Activated T-helper 2 cell treated with anti-CD3 and anti-CD28 coated beads, Interferon-gamma antibody, Interleukin-2, Interleukin-4, amounts not matched to agents 10 μg/mL and 5 μg/mL and 100 μg/mL, durations not matched to agents 14 hours and 24 hours and 36 hours (primary cell): ENCODE data around the gene GABRB3. TPM values are rescaled to one million over a fixed set of nuclear protein-coding genes. Genes with fewer than 3 reads are reported as not detected.

ENCODE experiments used
- DNase-seq: peaks from one replicate; pipeline ENCODE4 v3.0.0; 2021; ENCODE audit warnings: low spot score
- H3K27ac Mint-ChIP-seq: one replicate; pipeline ENCODE4 v1.8.0; 2021; ENCODE audit warnings: mixed read lengths
- H3K27me3 Mint-ChIP-seq: one replicate; pipeline ENCODE4 v1.8.0; 2021; ENCODE audit warnings: low read depth, mixed read lengths
- H3K36me3 Mint-ChIP-seq: one replicate; pipeline ENCODE4 v1.8.0; 2021; ENCODE audit warnings: low read depth, mixed read lengths
- H3K4me1 Mint-ChIP-seq: one replicate; pipeline ENCODE4 v1.8.0; 2021; ENCODE audit warnings: low read depth, mixed read lengths
- H3K4me3 Mint-ChIP-seq: one replicate; pipeline ENCODE4 v1.8.0; 2021; ENCODE audit warnings: low read depth, mild to moderate bottlenecking, moderate library complexity, mixed read lengths
- H3K9me3 Mint-ChIP-seq: one replicate; pipeline ENCODE4 v1.8.0; 2021; ENCODE audit warnings: mixed read lengths
- intact Hi-C: fragments of 100-400 bp; cut with micrococcal nuclease; formaldehyde crosslinking; loops from one replicate; pipeline ENCODE4 v1.15.1; 2023
- total RNA-seq: library from RNA; stranded (reverse); gene quantifications from 2 replicates; pipeline ENCODE4 v1.2.3, GENCODE V29; 2022

Gene GABRB3
- total RNA-seq, 1 donor from 2014 or later: not detected

DNA sequence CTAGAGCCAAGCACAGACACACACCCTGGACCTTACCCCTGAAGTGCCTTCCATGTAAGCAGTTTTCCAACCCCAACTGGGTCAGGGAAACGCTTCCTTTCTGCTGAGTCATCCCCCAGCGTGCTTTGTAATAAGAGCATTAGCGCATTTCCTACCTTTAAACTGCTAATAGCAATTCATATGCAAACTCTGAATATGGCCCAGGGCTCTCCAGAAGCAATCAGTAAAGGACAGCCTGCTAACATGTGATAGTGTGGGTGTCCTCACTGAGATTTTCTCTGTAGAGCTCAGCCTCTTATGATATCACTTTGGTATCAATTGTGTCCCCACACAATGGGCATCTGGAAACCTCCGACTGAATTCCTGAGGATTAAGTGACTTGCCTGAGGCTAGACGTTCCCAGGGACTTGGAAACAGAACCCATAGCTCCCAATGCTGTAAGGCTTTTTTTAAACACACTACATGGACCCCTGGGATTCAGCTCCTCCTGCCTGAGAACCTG, 5.6 kb downstream of the GABRB3 start:
- no peaks in the 10 kb centered on the region for H3K36me3 Mint-ChIP-seq
- intact Hi-C loops: no loop called here
- H3K27me3 Mint-ChIP-seq: peaks cover 6% of the 10 kb centered on the region
- H3K9me3 Mint-ChIP-seq: peaks cover 14% of the 10 kb centered on the region
- no peak overlapping the region for H3K27ac Mint-ChIP-seq
- DNase-seq: no peak
- no peak overlapping the region for H3K4me3 Mint-ChIP-seq
- no peaks in the 10 kb centered on the region for H3K4me1 Mint-ChIP-seq

DNA sequence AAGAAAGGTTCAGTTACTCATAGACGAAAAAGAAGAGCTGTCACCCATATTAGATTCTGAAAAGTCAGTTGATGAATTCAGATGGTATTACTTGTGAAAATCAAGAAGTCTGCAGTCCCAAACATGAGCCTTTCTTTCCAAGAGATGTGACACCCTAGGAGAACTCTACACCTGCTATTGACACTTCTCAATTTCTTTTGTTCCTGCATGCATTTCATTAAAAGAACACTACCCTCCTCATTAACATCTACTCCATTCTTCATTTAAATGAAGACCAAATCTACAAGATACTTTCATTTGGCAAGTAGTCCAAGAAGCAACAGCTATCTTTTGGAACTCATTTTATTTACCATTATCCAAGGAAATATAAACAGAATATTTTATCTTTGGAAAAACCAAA, 6.6 kb downstream of the GABRB3 start:
- H3K27ac Mint-ChIP-seq: no peak overlapping the region
- H3K4me3 Mint-ChIP-seq: no peak overlapping the region
- no peak for DNase-seq
- H3K27me3 Mint-ChIP-seq: no peaks in the 10 kb centered on the region
- intact Hi-C loops: no loop called here
- no peaks in the 10 kb centered on the region for H3K4me1 Mint-ChIP-seq
- H3K36me3 Mint-ChIP-seq: no peaks in the 10 kb centered on the region
- H3K9me3 Mint-ChIP-seq: peaks cover 14% of the 10 kb centered on the region

DNA sequence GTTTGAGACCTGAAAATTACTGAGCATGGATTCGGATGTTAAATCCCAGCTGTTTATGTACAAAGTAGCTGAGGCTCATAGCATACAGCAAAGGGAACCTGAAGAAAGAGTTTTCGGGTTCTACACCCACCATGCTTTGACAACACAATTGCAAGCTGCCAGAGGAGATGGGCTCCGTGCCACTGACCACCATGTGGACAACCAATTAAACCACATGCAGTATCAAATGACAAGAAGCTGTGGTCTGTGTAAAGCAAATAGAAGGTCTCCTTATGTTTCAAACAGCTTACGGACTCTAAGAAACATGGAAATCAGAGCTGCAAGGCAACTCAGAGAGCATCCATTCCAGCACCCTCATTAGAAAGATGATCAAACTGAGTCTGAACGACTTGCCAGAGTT, 12.9 kb downstream of the GABRB3 start:
- intact Hi-C loops: no loop called here
- Mint-ChIP-seq H3K4me1 (no peaks in the 10 kb centered on the region), H3K9me3 (peaks cover 31% of the 10 kb centered on the region), H3K27ac (no peak overlapping the region), H3K36me3 (no peaks in the 10 kb centered on the region), H3K27me3 (no peaks in the 10 kb centered on the region), H3K4me3 (no peak overlapping the region)
- DNase-seq: no peak

DNA sequence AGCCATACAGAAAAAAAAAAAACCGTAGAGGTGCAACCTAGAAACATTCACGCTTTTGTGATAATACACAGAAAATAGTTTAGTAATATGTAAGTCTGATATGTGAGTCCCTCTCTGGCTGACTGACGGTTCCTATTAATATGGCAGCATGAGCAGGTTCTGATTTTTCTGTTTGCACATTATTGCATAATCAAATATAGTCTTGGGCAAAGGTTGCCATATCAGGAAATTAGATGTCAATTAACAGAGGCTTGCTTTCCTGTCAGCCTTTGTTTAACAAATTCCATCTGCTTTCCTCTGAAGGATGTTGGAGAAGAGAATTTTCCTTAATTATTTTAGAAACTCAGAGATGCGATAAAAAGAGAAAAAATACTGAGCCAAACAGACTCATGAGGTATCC, 14.8 kb downstream of the GABRB3 start:
- no peak overlapping the region for H3K4me3 Mint-ChIP-seq
- H3K27me3 Mint-ChIP-seq: no peaks in the 10 kb centered on the region
- no peaks in the 10 kb centered on the region for H3K36me3 Mint-ChIP-seq
- H3K9me3 Mint-ChIP-seq: peaks cover 47% of the 10 kb centered on the region
- no peak for DNase-seq
- intact Hi-C loops: no loop called here
- no peak overlapping the region for H3K27ac Mint-ChIP-seq
- H3K4me1 Mint-ChIP-seq: no peaks in the 10 kb centered on the region

DNA sequence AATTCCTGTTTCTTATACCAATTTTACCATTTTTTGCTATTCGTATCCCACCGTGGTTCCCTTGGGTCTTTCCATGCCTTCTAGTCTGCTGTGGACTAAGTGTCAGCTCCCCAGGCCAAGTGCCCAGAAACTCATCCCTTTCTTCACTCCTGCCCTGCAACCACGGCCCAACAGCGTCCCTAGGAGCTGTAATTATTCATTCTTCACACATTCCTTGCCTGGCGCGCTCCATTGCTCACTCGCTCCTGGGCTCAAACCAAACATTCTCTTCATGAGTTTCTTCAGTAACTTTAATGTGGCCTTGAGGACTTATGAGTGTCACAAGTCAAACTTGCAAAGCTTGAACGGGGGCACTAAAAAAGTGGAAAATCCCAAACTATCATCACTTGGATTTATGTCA, 15.7 kb downstream of the GABRB3 start:
- Mint-ChIP-seq H3K36me3 (no peaks in the 10 kb centered on the region), H3K27ac (no peak overlapping the region), H3K4me1 (no peaks in the 10 kb centered on the region), H3K27me3 (no peaks in the 10 kb centered on the region), H3K9me3 (peaks cover 43% of the 10 kb centered on the region), H3K4me3 (no peak overlapping the region)
- DNase-seq: no peak
- intact Hi-C loops: no loop called here

DNA sequence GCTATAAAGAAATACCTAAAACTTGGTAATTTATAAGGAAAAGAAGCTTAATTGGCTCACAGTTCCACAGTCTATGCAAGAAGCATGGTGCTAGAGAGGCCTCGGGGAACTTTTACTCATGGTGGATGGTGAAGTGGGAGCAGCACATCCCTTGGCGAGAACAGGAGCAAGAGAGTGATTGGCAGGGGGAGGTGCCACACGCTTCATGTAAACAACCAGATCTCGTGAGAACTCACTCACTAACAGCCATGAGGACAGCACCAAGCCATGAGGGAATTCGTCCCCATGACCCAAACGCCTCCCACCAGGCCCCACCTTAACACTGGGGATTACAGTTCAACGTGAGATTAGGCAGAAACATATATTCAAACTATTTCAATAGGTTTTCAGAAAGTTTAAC, 28.0 kb downstream of the GABRB3 start:
- no peak for DNase-seq
- intact Hi-C loops: no loop called here
- no peak overlapping the region for H3K4me3 Mint-ChIP-seq
- no peaks in the 10 kb centered on the region for H3K4me1 Mint-ChIP-seq
- H3K27ac Mint-ChIP-seq: no peak overlapping the region
- H3K9me3 Mint-ChIP-seq: peaks cover 57% of the 10 kb centered on the region
- H3K27me3 Mint-ChIP-seq: no peaks in the 10 kb centered on the region
- no peaks in the 10 kb centered on the region for H3K36me3 Mint-ChIP-seq

DNA sequence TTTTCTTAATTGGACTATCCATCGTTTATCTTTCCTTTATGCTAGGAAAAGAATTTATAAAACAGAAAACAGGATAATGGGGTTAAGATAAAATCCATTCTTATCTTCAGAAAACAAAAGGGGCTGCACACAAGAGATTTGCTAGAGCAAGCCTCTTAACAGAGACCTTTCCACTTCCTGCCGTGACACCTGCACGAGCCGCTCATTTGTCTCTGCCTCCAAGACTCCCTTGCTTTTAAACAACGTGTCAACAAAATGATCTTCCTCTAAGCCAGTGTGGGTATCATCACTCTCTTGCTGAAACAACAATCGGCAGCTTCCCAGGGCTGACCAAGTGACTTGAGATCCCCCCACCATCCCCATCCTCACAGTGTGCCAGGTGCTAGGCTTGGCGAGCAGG, 33.1 kb downstream of the GABRB3 start:
- Mint-ChIP-seq H3K27ac (no peak overlapping the region), H3K27me3 (no peaks in the 10 kb centered on the region), H3K9me3 (peaks cover 68% of the 10 kb centered on the region), H3K4me3 (no peak overlapping the region), H3K4me1 (no peaks in the 10 kb centered on the region), H3K36me3 (no peaks in the 10 kb centered on the region)
- DNase-seq: no peak
- intact Hi-C loops: no loop called here

DNA sequence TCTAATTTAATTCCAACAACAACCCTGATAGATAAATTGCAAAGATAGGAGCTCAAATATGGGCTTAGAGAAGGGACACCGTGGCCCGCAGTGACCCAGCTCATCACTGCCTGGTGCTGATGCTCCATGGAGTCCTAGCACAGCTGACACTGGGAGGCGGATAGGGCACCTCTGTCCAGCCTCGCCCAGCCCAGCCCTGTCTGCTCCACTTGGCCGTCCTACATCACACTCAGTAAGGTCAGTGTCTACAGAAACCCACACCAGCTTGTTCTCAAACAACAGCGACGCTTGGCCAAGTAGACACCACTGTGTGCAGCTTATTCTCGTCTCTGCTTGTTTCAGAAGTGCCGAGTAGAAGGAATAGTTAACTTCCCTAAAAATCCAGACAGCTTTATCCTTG, 33.9 kb downstream of the GABRB3 start:
- Mint-ChIP-seq H3K27me3 (no peaks in the 10 kb centered on the region), H3K4me1 (no peaks in the 10 kb centered on the region), H3K9me3 (peaks cover 68% of the 10 kb centered on the region), H3K36me3 (no peaks in the 10 kb centered on the region), H3K27ac (no peak overlapping the region), H3K4me3 (no peak overlapping the region)
- no peak for DNase-seq
- intact Hi-C loops: no loop called here

DNA sequence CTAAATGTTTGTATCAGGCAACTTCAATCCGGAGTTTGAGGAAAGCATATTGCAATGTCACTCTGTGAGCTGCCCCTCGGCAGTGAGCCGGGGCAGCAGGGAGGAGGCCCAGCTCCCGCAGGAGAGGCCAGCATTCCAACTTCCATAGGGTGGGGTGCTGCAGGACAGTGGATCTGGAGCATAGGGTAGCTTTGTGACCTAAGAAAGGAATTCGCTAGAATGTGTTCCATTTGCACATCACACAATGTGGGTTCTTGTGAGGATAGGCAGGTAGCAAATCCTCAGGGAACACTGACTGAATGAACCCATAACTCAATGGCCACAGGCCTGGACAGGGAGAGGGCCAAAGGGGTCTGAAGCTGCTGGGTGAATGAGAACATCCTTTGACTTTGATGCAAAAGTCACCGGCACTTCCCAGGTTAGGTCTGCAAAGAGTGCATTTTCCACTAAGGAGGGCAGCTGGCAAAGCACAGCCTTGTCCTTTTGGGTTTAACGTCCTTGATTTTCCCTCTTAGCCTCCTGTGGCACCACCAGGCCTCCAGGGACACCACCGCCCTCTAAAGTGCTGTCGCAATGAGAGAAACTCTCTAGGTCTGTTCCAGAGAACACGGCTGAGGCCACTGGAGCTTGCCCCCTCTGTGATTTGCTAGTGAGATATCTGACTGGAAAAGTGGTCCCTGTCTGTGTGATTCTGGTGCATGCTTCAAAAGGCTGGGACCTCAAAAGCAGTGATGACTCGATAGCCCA, 36.2 kb downstream of the GABRB3 start:
- no peak for DNase-seq
- Mint-ChIP-seq H3K4me3 (no peak overlapping the region), H3K4me1 (no peaks in the 10 kb centered on the region), H3K27me3 (no peaks in the 10 kb centered on the region), H3K36me3 (no peaks in the 10 kb centered on the region), H3K27ac (no peak overlapping the region), H3K9me3 (peaks cover 60% of the 10 kb centered on the region)
- intact Hi-C loops: no loop called here

DNA sequence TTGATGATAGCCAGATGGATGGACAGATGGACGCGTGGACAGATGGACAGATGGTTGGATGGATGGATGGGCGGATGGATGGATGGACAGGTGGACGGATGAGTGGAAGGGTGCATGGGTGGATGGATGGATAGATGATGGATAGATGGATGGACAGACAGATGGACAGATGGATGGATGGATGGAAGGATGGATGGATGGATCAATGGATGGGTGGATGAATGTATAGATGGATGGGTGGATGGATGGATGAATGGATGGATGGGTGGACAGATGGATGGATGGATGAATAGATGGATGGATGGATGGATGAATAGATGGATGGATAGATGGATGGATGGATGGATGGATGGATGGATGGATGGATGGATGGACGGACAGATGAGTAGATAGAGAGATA, 40.9 kb downstream of the GABRB3 start:
- peaks cover 53% of the 10 kb centered on the region for H3K9me3 Mint-ChIP-seq
- no peaks in the 10 kb centered on the region for H3K27me3 Mint-ChIP-seq
- H3K36me3 Mint-ChIP-seq: no peaks in the 10 kb centered on the region
- no peak overlapping the region for H3K27ac Mint-ChIP-seq
- intact Hi-C loops: no loop called here
- H3K4me3 Mint-ChIP-seq: no peak overlapping the region
- no peaks in the 10 kb centered on the region for H3K4me1 Mint-ChIP-seq
- DNase-seq: no peak

DNA sequence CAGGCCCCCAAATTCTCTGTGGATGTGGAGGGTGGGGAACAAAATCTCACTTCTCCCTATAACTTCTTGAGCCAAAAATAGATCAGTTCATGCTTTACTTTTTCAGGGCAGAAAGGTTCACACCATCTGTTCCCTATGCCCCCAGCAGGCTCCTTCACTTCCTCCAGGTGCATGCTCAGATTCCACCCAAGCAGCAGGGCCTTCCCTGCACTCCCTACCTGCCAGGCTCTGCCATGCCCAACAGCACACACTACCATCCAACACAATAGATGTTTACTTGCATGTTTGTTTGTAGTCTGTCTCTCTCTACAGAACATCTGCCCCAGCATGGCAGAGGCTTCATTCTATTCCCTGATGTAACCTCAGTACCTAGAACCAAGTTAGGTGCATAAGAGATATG, 43.3 kb downstream of the GABRB3 start:
- no peak overlapping the region for H3K4me3 Mint-ChIP-seq
- no peaks in the 10 kb centered on the region for H3K27me3 Mint-ChIP-seq
- H3K36me3 Mint-ChIP-seq: no peaks in the 10 kb centered on the region
- H3K27ac Mint-ChIP-seq: no peak overlapping the region
- no peak for DNase-seq
- intact Hi-C loops: no loop called here
- peaks cover 55% of the 10 kb centered on the region for H3K9me3 Mint-ChIP-seq
- no peaks in the 10 kb centered on the region for H3K4me1 Mint-ChIP-seq

DNA sequence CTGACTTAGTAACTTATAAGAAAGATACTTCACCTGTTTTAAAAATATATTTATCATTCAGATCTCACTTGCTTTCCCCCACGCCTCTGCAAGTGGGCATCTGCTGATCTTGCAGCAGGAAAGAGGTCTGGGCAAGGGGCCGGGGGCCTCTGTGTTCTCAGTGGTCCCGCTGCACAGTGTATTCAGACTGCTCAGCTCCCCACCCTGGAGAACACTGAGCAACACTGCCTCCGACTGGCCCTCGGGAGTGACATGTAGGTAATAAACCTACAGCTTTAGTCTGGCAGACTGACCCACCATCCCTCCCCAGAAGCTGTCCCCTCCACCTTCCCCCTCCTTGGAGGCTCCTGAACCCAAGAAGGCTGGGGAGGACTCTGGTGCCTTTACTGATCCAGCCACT, 43.8 kb downstream of the GABRB3 start:
- H3K27ac Mint-ChIP-seq: no peak overlapping the region

DNA sequence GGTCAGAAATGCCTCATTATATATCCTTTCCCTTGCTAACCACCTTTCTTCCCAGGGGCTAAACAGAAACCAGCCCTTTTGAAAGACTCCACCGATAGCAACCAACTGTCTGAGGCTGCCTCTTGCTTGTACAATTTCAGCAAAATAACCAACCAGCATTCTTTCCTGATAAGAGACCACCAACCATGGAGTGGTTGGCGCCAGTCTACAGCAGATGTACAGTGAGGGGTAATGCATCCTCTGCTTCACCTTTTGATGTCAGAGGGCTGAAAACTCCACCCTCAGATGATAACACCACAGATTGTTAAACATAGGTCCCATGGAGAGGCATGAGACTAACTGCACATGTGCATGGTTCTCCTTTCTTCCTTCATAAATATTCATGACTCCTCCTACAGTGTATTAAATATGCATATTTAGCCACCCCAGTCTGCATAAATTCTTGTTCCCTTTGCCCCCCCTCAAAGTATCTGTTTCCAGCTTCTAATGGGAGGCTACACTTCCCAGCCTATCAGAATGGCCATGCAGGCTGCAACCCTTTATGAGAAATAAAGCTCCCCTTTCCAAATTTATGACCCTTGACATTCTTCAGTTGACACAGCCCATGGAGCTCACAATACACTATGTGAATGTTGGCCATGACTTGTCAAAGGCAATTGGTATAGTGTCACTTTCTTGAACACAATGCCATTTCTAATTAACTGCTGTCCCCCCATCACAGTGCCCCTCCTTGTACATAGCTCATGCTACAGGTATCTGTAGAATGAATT, 48.3 kb downstream of the GABRB3 start:
- DNase-seq: no peak
- no peak overlapping the region for H3K27ac Mint-ChIP-seq
- H3K4me1 Mint-ChIP-seq: no peaks in the 10 kb centered on the region
- H3K27me3 Mint-ChIP-seq: no peaks in the 10 kb centered on the region
- no peak overlapping the region for H3K4me3 Mint-ChIP-seq
- no peaks in the 10 kb centered on the region for H3K36me3 Mint-ChIP-seq
- peaks cover 51% of the 10 kb centered on the region for H3K9me3 Mint-ChIP-seq
- intact Hi-C loops: no loop called here

More for the DNA sequence above, 43.8 kb downstream of the GABRB3 start:
- Mint-ChIP-seq H3K4me3 (no peak overlapping the region), H3K27me3 (no peaks in the 10 kb centered on the region), H3K9me3 (peaks cover 60% of the 10 kb centered on the region), H3K36me3 (no peaks in the 10 kb centered on the region), H3K4me1 (no peaks in the 10 kb centered on the region)
- intact Hi-C loops: no loop called here
- no peak for DNase-seq
